ENCODE results near the gene PDLIM7. TPM values are rescaled to one million over a fixed set of nuclear protein-coding genes. Genes with fewer than 3 reads are reported as not detected.

PDLIM7 gene
- polyA plus RNA-seq, 6 donors from 2014 or later, result 1.5 to 6.0 (median 3.9) TPM

DNA sequence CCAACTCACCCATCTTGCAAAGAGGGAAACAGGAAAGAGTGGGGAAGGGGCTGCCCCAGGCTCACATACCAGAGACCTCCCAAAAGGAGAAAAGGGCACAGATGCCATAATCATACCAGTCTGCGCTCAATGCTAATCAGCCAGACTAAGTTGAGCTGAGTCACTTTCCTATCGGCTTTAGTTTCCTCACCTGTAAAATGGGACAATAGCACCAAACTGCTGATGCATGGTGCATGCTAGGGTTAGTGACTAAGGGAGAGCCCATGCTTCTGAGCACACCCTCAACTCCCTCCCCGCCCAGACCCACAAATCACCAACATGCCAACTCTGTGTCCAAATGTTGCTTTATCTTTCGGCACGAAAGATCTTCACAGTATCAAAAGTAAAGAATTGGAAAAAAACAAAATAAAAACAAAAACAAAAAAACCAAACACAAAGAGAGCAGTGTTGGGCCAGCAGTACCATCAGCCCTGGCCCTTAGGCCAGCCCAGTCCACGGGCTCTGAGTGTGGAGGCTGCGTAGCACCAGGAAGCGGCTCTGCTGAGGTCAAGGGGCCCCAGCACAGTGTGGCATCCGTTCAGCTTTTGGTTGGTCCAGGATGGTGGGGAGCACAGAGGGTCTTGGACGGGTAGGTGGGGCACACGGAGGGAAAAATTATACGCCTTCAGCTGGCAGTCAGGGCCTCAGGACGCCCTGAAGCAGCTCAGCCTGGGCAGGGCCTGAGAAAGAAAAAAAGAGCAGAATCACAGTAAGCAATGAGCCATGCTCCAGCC lies 22.2 kb upstream of the PDLIM7 start:
- Mint-ChIP-seq H3K4me3 (peak overlapping the region in 6 of 8 donors; percentile 20 to 71 (median 38)), H3K27ac (peak overlapping the region in 5 of 6 donors; percentile 80 to 90 (median 83)), H3K27me3 (no peaks in the 10 kb centered on the region), H3K4me1 (peaks cover 34 to 56% (median 53%) of the 10 kb centered on the region in 3 donors), H3K36me3 (peaks cover 0 to 8% of the 10 kb centered on the region in 2 donors), H3K9me3 (no peaks in the 10 kb centered on the region)
- no peak for ATAC-seq (ENCODE audit: low read depth in 2 of 2)
- DNase-seq, result no peak

DNA sequence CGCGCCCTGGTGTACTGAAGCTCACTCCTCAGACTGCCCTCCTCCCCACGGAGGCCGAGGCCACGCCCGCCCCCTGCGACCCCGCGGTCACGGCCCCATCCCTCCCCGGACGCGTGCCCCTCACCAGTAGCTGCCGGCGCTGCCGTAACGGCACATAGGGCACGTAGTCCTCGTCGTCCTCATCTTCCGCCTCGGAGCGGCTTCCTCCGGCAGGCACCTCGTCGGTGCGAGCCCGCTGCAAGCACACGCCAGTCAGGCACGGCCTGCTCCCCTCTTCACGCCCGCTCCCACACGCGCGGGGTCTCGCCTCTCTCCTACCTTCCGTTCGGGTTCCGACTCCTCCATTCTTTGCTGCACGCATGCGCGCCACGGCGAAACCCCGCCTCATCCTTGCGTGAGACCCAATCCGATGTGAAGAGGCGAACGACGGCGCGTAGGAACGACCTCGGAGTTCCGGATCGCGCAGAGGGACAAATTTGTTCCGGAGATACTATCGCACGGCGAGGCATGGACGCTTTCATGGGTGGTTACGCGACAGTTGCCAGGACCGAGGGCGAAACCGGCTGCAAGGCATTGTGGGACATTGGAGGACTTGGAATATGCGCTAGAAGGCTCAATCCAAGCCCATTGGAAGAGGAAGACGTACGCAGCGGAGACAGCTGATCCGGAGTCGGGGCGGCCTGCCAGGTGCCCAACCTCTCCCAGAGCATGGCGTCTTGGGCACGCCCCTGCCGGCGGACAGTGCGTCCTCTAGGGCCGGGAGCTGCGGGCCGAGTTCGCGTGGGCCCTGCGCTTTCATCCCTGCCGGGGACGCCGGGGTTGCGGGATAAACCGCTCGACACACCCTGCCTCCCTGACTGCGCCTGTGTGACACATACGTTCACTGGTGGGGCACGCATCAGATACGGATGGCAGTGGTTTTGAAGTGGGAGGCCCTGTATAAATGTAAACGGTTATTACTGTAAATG lies 19.5 kb upstream of the PDLIM7 start, which contains the start of gene DDX41:
Gene DDX41, minus strand, starts transcription at position 361 of the 968 bp plus-strand sequence. Its CDS starts 16 bp downstream, at position 345.
- peaks cover 0 to 17% of the 10 kb centered on the region in 2 donors for H3K36me3 Mint-ChIP-seq
- H3K27ac Mint-ChIP-seq, result peak within 1 kb of the TSS; percentile 15 to 99 (median 90)
- H3K9me3 Mint-ChIP-seq, result no peaks in the 10 kb centered on the region
- peak within 1 kb of the TSS; percentile 86 to 99 (median 95) for H3K4me3 Mint-ChIP-seq
- DNase-seq (peak; percentile 94), ATAC-seq (ENCODE audit: low read depth in 2 of 2) (peak; percentile 91 to 93)
- no peaks in the 10 kb centered on the region for H3K27me3 Mint-ChIP-seq
- peaks cover 45 to 70% (median 60%) of the 10 kb centered on the region in 3 donors for H3K4me1 Mint-ChIP-seq

DNA sequence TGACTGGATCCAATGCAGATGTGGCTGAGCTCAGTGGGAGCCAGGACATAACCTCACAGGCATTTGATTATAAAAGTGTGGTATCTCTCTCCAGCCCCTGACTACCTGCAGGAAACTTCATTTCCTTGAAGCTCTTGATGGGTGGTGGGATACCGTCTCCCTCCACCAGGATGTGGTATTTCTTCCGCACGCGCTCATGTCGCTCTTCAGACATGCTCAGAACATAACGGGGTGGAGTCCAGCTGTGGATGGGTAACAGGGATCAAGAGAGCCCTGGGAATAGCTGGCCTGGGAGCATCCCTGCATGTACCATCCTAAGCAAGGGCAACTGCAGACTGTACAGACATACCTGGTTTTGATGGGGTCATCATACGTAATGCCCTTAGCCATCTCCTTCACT lies 18.2 kb upstream of the PDLIM7 start:
- Mint-ChIP-seq H3K4me1 (peaks cover 45 to 68% (median 62%) of the 10 kb centered on the region in 3 donors), H3K36me3 (peaks cover 6 to 24% of the 10 kb centered on the region in 2 donors), H3K27me3 (no peaks in the 10 kb centered on the region), H3K4me3 (peak overlapping the region; percentile 66 to 99 (median 92)), H3K9me3 (no peaks in the 10 kb centered on the region), H3K27ac (peak overlapping the region in 5 of 6 donors; percentile 15 to 83 (median 32))
- ATAC-seq (ENCODE audit: low read depth in 2 of 2) (no peak), DNase-seq (no peak)

DNA sequence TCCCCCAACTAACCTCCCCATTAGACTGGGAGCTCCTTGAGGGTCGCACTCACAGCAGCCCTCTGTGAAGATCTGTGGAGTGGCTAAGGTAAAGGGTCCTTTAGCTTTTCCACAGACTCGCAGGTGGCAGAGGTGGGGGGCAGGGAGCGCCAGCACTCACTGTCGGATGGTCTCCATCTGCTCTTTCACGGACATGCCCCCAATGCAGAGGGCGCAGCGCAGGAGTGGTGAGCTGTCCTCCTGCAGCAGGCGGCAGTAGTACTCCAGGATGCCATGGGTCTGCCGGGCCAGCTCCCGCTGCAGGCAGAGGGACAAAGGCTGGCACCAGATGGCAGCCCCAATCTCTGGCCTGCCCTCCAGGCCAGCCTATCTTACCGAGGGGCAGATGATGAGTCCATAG lies 17.1 kb upstream of the PDLIM7 start:
- Mint-ChIP-seq H3K4me3 (peak overlapping the region in 3 of 8 donors; percentile 90 to 99 (median 95)), H3K4me1 (peaks cover 47 to 68% (median 62%) of the 10 kb centered on the region in 3 donors), H3K27ac (peak overlapping the region in 1 of 6 donors; percentile 54), H3K36me3 (peaks cover 6 to 24% of the 10 kb centered on the region in 2 donors), H3K9me3 (no peaks in the 10 kb centered on the region), H3K27me3 (no peaks in the 10 kb centered on the region)
- DNase-seq (no peak), ATAC-seq (ENCODE audit: low read depth in 2 of 2) (no peak)

DNA sequence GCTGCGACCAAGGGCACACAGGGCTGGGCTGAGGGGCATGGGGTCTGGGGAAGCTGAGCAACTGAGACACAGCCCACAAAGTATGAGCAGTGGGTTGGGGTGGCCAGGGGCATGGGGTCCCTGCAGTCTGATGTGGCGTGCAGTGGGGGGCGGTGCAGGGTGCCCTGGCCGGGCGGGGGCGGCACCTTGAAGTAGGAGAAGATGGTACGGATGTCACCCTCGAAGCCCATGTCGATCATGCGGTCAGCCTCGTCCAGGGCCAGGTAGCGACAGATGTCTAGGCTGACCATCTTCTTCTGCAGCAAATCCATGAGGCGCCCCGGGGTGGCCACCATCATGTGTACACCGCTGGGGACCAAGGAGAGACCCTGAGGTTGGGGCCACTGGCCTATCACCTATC lies 16.1 kb upstream of the PDLIM7 start:
- Mint-ChIP-seq H3K27ac (peak overlapping the region in 2 of 6 donors; percentile 54 to 56), H3K4me1 (peaks cover 56 to 73% (median 65%) of the 10 kb centered on the region in 3 donors), H3K36me3 (peaks cover 6 to 24% of the 10 kb centered on the region in 2 donors), H3K9me3 (peaks cover 0 to 1% (median 0%) of the 10 kb centered on the region in 7 donors), H3K4me3 (peak overlapping the region in 2 of 8 donors; percentile 50 to 59), H3K27me3 (no peaks in the 10 kb centered on the region)
- DNase-seq, result no peak
- no peak for ATAC-seq (ENCODE audit: low read depth in 2 of 2)

DNA sequence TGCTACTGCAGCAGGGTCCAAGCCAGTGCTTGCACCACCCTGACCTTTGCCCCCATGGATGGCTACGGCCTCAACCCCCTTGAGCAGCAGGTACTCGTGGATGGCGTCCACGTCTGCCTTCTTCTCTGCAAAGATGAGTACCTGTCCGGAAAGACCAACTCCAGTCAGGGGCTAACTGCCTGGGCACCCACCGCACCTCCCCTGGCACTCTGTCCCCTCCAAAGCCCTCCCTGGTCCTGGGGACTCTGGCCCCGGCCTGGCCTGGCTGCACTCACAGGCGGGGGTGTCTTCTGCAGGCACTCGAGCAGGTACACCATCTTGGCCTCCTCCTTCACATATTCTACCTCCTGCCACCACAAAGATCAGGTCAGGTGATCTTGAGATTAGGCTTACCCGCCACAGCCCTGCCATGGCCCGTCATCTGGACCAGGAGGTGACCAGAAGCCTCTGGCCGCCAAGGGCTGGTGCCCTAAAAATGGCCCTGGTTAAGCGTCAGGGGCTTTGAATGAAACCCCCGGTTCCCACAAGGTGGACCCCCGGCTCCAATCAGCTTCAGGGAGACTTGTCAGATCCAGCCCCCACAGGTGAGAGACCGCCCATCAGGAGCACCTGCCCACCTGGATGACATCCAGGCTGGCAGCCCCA lies 15.5 kb upstream of the PDLIM7 start:
- ATAC-seq (ENCODE audit: low read depth in 2 of 2), result no peak
- H3K36me3 Mint-ChIP-seq, result peaks cover 7 to 27% of the 10 kb centered on the region in 2 donors
- H3K4me3 Mint-ChIP-seq, result peak overlapping the region in 2 of 8 donors; percentile 25
- peaks cover 59 to 79% (median 69%) of the 10 kb centered on the region in 3 donors for H3K4me1 Mint-ChIP-seq
- H3K27me3 Mint-ChIP-seq, result no peaks in the 10 kb centered on the region
- H3K9me3 Mint-ChIP-seq, result peaks cover 0 to 1% (median 0%) of the 10 kb centered on the region in 7 donors
- peak overlapping the region in 3 of 6 donors; percentile 33 to 72 (median 36) for H3K27ac Mint-ChIP-seq
- no peak for DNase-seq

DNA sequence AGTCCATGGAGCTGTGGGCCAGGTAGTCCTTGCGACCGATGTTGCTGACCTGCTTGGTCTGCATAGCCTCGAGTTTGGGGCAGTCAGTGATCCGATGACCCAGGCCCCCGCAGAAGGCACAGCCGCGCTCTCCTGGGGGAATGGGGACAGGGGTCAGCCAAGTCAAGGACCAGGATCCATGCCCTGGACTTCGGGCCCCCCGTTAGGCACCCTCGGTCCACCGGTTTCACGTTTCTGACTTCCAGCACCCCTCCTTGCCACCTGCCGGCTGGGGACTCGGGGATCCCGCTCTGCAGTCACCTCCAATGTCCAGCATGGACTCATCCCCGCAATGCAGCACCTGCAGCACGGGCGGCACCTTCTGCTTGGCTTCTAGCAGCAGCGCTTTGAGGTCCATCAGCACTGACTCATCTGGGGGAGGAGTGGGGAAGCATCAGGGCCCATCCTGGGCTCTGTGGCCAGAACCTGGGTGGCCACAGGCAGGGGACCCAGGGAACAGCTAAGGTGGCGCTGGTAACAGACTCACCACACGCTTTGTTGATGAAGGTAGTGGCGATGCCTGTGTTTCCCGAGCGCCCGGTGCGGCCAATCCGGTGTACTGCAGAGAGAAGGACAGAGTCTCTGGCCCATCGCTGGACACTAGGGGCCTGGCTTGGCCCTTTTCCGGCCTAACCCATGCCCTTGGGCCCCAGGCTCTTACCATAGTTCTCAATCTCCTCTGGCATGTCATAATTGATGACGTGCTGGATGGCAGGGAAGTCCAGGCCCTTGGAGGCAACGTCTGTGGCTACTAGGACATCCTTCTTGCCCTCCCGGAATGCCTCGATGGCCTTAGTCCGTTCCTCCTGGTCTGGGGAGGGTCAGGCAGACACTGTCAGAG lies 14.6 kb upstream of the PDLIM7 start:
- Mint-ChIP-seq H3K9me3 (peaks cover 0 to 1% (median 0%) of the 10 kb centered on the region in 7 donors), H3K4me1 (peaks cover 62 to 81% (median 73%) of the 10 kb centered on the region in 3 donors), H3K4me3 (peak overlapping the region in 2 of 8 donors; percentile 53 to 91), H3K36me3 (peaks cover 15 to 30% of the 10 kb centered on the region in 2 donors), H3K27ac (peak overlapping the region in 5 of 6 donors; percentile 95 to 99 (median 99)), H3K27me3 (no peaks in the 10 kb centered on the region)
- no peak for DNase-seq
- no peak for ATAC-seq (ENCODE audit: low read depth in 2 of 2)

DNA sequence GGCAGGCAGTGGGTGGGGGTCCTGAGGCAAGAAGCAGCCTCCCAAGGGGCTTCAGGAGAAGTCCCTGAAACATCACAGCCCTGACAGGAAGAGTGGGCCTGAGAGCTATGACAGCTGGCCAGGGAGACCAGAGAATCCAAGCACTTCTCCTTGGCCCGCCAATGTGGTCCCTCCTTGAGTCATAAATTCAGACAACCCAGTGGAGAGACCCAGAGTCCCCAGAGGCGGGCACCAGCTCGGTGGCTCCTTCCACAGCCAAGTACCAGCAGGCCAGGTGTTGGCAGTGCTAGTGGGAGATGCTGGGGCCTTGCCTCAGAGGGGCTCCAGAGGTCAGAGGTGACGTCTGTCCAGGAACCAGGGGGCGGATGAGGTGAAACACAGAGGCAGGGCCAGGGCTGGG lies 13.8 kb upstream of the PDLIM7 start:
- Mint-ChIP-seq H3K27me3 (no peaks in the 10 kb centered on the region), H3K36me3 (peaks cover 17 to 24% of the 10 kb centered on the region in 2 donors), H3K4me1 (peaks cover 59 to 75% (median 72%) of the 10 kb centered on the region in 3 donors), H3K9me3 (peaks cover 0 to 1% (median 0%) of the 10 kb centered on the region in 7 donors), H3K27ac (peak overlapping the region; percentile 93 to 99 (median 98)), H3K4me3 (peak overlapping the region in 7 of 8 donors; percentile 91 to 98 (median 94))
- no peak for ATAC-seq (ENCODE audit: low read depth in 2 of 2)
- DNase-seq, result no peak

DNA sequence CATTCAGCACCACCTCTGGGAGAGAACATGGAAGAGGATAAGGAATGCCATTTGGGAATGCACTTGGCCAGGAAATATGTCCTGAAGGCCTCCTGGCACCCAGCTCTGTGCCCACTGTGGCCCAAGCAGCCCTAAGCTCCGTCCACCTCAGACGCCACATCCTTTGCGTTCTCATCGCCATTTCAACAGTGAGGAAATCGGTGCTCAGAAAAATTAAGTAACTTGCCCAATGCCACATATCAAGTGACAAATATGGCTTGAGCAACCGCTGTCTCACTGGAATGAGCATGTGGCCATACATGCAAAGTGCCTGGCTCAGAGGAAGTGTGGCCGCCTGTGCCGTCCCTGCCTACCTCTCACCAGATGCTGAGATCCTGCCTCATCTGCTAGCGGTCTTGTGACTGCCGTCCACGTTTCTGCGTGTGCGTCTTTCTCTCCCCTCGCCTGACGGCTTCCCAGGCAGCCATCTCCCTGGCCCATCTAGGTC lies 13.2 kb upstream of the PDLIM7 start:
- H3K4me3 Mint-ChIP-seq, result peak overlapping the region; percentile 91 to 98 (median 95)
- H3K4me1 Mint-ChIP-seq, result peaks cover 57 to 70% (median 70%) of the 10 kb centered on the region in 3 donors
- H3K36me3 Mint-ChIP-seq, result peaks cover 17 to 24% of the 10 kb centered on the region in 2 donors
- H3K27me3 Mint-ChIP-seq, result no peaks in the 10 kb centered on the region
- peaks cover 0 to 1% (median 0%) of the 10 kb centered on the region in 7 donors for H3K9me3 Mint-ChIP-seq
- H3K27ac Mint-ChIP-seq, result peak overlapping the region; percentile 93 to 99 (median 98)
- DNase-seq, result peak; percentile 80
- ATAC-seq (ENCODE audit: low read depth in 2 of 2), result peak; percentile 77

DNA sequence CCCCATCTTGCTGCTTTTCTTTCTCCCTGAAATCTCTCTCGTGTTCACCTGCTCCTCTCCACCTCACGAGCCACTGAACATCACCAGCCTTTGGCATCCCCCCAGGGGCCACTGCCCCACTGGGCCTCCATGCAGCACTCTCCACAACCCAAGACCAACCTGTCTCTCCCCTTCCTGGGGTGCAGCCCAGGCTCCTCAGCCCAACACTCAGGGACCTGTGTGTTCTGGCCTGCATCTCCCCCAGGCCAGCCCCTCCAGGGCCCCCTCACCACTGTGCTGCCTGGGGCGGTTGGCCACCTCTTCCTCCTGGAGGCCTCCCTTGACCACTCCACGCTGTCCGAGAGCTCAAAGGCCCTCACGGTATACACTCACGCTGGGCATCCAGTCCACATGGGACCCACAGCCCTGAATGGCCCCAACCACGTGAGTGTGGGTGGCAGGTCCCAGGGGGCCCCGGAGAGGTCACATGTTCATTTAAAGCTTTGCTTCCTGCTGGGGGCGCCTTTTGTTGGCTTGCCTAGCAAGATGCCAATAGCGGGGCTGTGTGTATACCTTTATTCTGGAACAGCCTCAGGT lies 12.7 kb upstream of the PDLIM7 start:
- H3K27ac Mint-ChIP-seq, result peak overlapping the region; percentile 93 to 99 (median 98)
- peak overlapping the region; percentile 91 to 98 (median 95) for H3K4me3 Mint-ChIP-seq
- peak; percentile 49 to 54 for ATAC-seq (ENCODE audit: low read depth in 2 of 2)
- H3K27me3 Mint-ChIP-seq, result no peaks in the 10 kb centered on the region
- H3K9me3 Mint-ChIP-seq, result peaks cover 0 to 1% (median 0%) of the 10 kb centered on the region in 7 donors
- peaks cover 17 to 24% of the 10 kb centered on the region in 2 donors for H3K36me3 Mint-ChIP-seq
- DNase-seq, result peak; percentile 58
- peaks cover 59 to 70% (median 70%) of the 10 kb centered on the region in 3 donors for H3K4me1 Mint-ChIP-seq

DNA sequence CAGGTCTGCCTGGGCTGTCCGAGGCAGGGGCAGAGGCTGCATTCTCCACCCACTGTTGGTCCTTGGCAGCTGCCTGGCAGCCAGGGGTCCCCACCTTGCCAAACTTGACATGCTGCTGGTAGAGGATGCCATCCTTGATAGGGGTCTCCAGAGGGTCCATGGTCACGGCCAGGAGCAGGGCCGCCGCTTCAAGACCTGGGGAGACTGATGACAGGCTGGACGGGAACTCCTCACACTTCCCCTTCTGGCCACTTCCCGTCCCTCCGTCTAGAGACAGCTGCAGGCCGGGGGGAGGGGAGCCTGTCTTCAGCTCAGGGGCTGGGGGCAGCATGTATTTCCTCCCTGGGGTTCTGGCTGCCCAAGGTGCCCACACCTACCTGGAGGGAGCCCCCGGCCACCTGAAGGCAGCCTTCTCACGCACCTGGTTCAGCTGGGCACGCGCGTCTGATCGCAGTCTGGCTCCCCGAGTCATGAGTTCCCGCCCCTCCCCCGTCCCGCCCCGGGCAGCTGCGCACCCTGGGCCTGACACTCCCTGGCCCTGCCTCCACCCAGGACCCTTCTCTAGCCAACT lies 12.1 kb upstream of the PDLIM7 start, which contains the start of gene DOK3:
Gene DOK3, minus strand, starts transcription at position 446 of the 571 bp plus-strand sequence. Its CDS starts 286 bp downstream, at position 160.
- Mint-ChIP-seq H3K4me3 (peak within 1 kb of the TSS; percentile 91 to 98 (median 95)), H3K9me3 (peaks cover 0 to 1% (median 0%) of the 10 kb centered on the region in 7 donors), H3K27me3 (no peaks in the 10 kb centered on the region), H3K4me1 (peaks cover 59 to 68% (median 66%) of the 10 kb centered on the region in 3 donors), H3K27ac (peak within 1 kb of the TSS; percentile 95 to 99 (median 98)), H3K36me3 (peaks cover 17 to 22% of the 10 kb centered on the region in 2 donors)
- ATAC-seq (ENCODE audit: low read depth in 2 of 2), result peak; percentile 17 to 24
- peak; percentile 67 for DNase-seq
